Tracheal epithelial cell (primary cell): ENCODE measurements around the gene NUCB1. TPM values are rescaled to one million over a fixed set of nuclear protein-coding genes. Genes with fewer than 3 reads are reported as not detected.

ENCODE experiments used
- total RNA-seq: library from RNA; depleted of rRNA; stranded (reverse); fragments of >200 nt; gene quantifications from 2 replicates; pipeline ENCODE4 v1.2.1, GENCODE V29; 2014

NUCB1 gene
- 90.8 and 93.4 TPM in 2 replicates for total RNA-seq

GRCh38 chr19:48899781-48900476 is at the start of gene NUCB1:
Gene NUCB1, plus strand, starts transcription at chr19:48900312. Its CDS starts 485 bp downstream, at chr19:48900797.

GRCh38 chr19:48868114-48868886 is 31.8 kb upstream of the NUCB1 start, which contains the start of gene PLEKHA4:
Gene PLEKHA4, minus strand, starts transcription at chr19:48868617. Its CDS starts 997 bp downstream, at chr19:48867620.

GRCh38 chr19:48872182-48872883 is 27.8 kb upstream of the NUCB1 start, which contains the start of gene PPP1R15A:
Gene PPP1R15A, plus strand, starts transcription at chr19:48872421. Its CDS starts 813 bp downstream, at chr19:48873234.

GRCh38 chr19:48933382-48933932 is 33.3 kb downstream of the NUCB1 start, which contains the start of gene DHDH:
Gene DHDH, plus strand, starts transcription at chr19:48933699. Its CDS starts 23 bp downstream, at chr19:48933722.

GRCh38 chr19:48954595-48955307 is 54.6 kb downstream of the NUCB1 start, which contains the start of gene BAX:
Gene BAX, plus strand, starts transcription at chr19:48954875. Its CDS starts 54 bp downstream, at chr19:48954929.

GRCh38 chr19:48965040-48965805 is 65.1 kb downstream of the NUCB1 start, which contains the start of gene FTL:
Gene FTL, plus strand, starts transcription at chr19:48965309. Its CDS starts 199 bp downstream, at chr19:48965508.

Other genes with a start within 250 kb of the NUCB1 start
- gene NTN5, start 227.3 kb upstream of the NUCB1 start, total RNA-seq = 0.24 and 0.43 TPM in 2 replicates
- gene FUT2, start 204.3 kb upstream of the NUCB1 start, total RNA-seq = 6.0 and 7.7 TPM in 2 replicates
- gene MAMSTR, start 180.6 kb upstream of the NUCB1 start, total RNA-seq = 0.48 TPM in 1 of 2 replicates, not detected in the other
- 2.9 and 3.2 TPM in 2 replicates for gene RASIP1, start 159.7 kb upstream of the NUCB1 start, total RNA-seq
- not detected in 2 replicates for gene IZUMO1, start 153.4 kb upstream of the NUCB1 start, total RNA-seq
- 11.9 and 14.9 TPM in 2 replicates for gene FUT1, start 147.7 kb upstream of the NUCB1 start, total RNA-seq
- gene FGF21, start 144.8 kb upstream of the NUCB1 start, total RNA-seq = not detected in 2 replicates
- gene BCAT2, start 89.3 kb upstream of the NUCB1 start, total RNA-seq = 35.2 and 37.8 TPM in 2 replicates
- 0.64 and 1.9 TPM in 2 replicates for gene HSD17B14, start 63.8 kb upstream of the NUCB1 start, total RNA-seq
- 3.8 and 5.5 TPM in 2 replicates for gene PLEKHA4, start 31.7 kb upstream of the NUCB1 start, total RNA-seq
- 59.9 and 106 TPM in 2 replicates for gene PPP1R15A, start 27.9 kb upstream of the NUCB1 start, total RNA-seq
- 0.21 and 0.24 TPM in 2 replicates for gene TULP2, start 1.6 kb upstream of the NUCB1 start, total RNA-seq
- gene DHDH, start 33.4 kb downstream of the NUCB1 start, total RNA-seq = 6.4 and 8.4 TPM in 2 replicates
- gene BAX, start 54.6 kb downstream of the NUCB1 start, total RNA-seq = 35.0 and 104 TPM in 2 replicates
- 3,392 and 8,392 TPM in 2 replicates for gene FTL, start 65.0 kb downstream of the NUCB1 start, total RNA-seq
- gene GYS1, start 93.0 kb downstream of the NUCB1 start, total RNA-seq = 22.8 and 61.9 TPM in 2 replicates
- gene RUVBL2, start 93.6 kb downstream of the NUCB1 start, total RNA-seq = 159 and 276 TPM in 2 replicates
- 1.9 TPM in 1 of 2 replicates, not detected in the other for gene LHB, start 116.8 kb downstream of the NUCB1 start, total RNA-seq
- gene CGB3, start 124.0 kb downstream of the NUCB1 start, total RNA-seq = not detected in 2 replicates
- 1.9 TPM in 1 of 2 replicates, not detected in the other for gene CGB2, start 131.6 kb downstream of the NUCB1 start, total RNA-seq
- gene CGB1, start 136.6 kb downstream of the NUCB1 start, total RNA-seq = not detected in 2 replicates
- 0.24 TPM in 1 of 2 replicates, not detected in the other for gene CGB5, start 143.5 kb downstream of the NUCB1 start, total RNA-seq
- gene CGB8, start 148.8 kb downstream of the NUCB1 start, total RNA-seq = 0.48 TPM in 1 of 2 replicates, not detected in the other
- gene CGB7, start 157.4 kb downstream of the NUCB1 start, total RNA-seq = 0.85 and 0.96 TPM in 2 replicates
- 3.4 and 8.0 TPM in 2 replicates for gene NTF4, start 164.5 kb downstream of the NUCB1 start, total RNA-seq
- under 0.01 TPM in 1 of 2 replicates, not detected in the other for gene KCNA7, start 172.4 kb downstream of the NUCB1 start, total RNA-seq
- 79.5 and 91.6 TPM in 2 replicates for gene SNRNP70, start 185.1 kb downstream of the NUCB1 start, total RNA-seq
- 2.6 and 10.1 TPM in 2 replicates for gene LIN7B, start 214.1 kb downstream of the NUCB1 start, total RNA-seq
- gene C19orf73, start 218.8 kb downstream of the NUCB1 start, total RNA-seq = 0.48 and 2.8 TPM in 2 replicates
- 0.85 and 2.9 TPM in 2 replicates for gene PPFIA3, start 219.2 kb downstream of the NUCB1 start, total RNA-seq